GM15510 (cell line): ENCODE measurements around the gene HCN3.

Source experiments
- POLR2A ChIP-seq: IDR thresholded peaks from 3 replicates; pipeline ENCODE4 v1.6.1; 2011; ENCODE audit warnings: borderline replicate concordance; ENCODE audit not compliant: insufficient read length; ENCODE audit errors: extremely low read depth

The HCN3 gene

DNA sequence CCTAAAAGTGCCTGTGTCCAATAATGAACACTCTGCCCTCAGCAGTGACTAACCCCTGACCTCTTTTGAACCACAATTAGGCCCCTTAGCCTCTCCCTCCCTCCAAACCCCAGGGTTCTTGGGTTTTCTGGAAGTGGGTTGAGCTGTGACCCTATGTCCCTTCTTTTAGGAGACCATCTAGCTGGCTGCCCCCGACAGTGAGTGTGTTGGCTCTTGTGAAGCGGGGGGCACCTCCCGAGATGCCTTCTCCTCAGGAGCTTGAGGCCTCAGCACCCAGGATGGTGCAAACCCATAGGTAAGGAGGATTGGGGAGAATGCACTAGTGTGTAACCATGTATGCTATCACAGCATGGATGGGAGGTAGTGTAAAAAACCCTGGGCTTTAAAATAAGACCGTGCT lies 50.7 kb downstream of the HCN3 start:
- no peak for TF ChIP-seq POLR2A

DNA sequence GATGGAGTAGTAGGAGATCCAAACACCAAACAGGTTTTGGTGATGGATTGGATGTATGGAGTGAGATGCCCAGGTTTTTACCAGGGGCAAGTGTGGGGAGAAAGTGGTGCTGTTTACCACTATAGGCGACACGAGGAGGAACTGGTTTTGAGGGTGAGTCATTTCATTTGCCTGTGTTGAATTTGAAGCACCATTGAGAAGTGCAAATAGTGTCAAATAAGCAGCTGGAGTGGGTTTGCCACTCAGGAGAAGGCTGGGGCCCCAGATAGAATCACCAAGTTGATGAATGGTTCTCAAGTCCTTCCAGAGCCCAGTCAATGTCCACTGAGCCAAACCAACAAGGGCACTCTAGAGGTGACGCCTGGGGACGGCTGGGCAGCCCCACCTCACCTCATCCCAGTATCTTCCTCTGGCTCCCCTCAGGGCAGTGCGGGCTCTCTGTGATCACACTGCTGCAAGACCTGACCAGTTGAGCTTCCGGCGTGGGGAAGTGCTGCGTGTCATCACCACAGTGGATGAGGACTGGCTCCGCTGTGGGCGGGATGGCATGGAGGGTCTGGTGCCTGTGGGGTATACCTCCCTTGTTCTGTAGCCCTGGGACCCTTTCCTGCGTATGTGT lies 52.8 kb downstream of the HCN3 start:
- TF ChIP-seq POLR2A = no peak

- TF ChIP-seq POLR2A = no peak
These were observed 57.7 kb downstream of the HCN3 start for GRCh38 chr1:155334962-155335361.
